ENCODE data around the gene CTAGE15. TPM values are rescaled to one million over a fixed set of nuclear protein-coding genes. Genes with fewer than 3 reads are reported as not detected.
"Not testable (repeated sequence)": the region's sequence is repeated elsewhere in the genome, so short reads cannot be mapped to it uniquely, and the experiment has no call there.

The CTAGE15 gene, protein sequence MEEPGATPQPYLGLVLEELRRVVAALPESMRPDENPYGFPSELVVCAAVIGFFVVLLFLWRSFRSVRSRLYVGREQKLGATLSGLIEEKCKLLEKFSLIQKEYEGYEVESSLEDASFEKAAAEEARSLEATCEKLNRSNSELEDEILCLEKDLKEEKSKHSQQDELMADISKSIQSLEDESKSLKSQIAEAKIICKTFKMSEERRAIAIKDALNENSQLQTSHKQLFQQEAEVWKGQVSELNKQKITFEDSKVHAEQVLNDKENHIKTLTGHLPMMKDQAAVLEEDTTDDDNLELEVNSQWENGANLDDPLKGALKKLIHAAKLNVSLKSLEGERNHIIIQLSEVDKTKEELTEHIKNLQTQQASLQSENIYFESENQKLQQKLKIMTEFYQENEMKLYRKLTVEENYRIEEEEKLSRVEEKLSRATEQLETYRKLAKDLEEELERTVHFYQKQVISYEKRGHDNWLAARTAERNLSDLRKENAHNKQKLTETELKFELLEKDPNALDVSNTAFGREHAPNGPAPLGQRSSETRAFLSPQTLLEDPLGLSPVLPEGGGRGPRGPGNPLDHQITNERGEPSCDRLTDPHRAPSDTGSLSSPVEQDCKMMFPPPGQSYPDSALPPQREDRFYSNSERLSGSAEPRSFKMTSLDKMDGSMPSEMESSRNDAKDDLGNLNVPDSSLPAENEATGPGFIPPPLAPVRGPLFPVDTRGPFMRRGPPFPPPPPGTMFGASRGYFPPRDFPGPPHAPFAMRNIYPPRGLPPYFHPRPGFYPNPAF
- total RNA-seq (ENCODE audit: low replicate concordance): 0.19 and 0.50 TPM in 2 replicates

DNA sequence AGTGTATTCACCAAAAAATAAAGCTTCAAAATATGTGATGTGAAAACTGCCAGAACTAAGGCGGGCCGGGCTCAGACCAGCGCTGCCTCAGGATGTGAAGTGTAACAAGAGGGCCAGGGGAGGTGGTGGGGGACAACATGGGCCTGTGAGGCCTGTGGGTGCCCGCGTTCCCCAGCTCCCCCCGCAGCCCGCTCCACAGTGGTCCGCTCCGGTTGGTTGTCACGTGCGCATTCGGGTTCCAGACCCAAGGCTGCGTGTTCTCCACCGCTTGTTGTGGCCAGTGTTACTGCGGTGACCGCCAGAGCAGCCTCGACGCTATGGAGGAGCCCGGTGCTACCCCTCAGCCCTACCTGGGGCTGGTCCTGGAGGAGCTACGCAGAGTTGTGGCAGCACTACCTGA, at the start of gene CTAGE15:
CTAGE15 (plus strand) TSS at position 301 of the 400 bp plus-strand sequence; CDS start at position 318, 17 bp downstream.
- not testable (repeated sequence) for H3K27me3 Mint-ChIP-seq (ENCODE audit: insufficient read depth, low read depth); H3K27me3 ChIP-seq; H3K36me3 Mint-ChIP-seq; H3K27ac Mint-ChIP-seq; H3K4me3 Mint-ChIP-seq; H4K20me1 ChIP-seq (ENCODE audit: low read depth); H3K4me3 ChIP-seq; H3K4me1 Mint-ChIP-seq; H2AFZ ChIP-seq (replicated peaks); H3K4me2 ChIP-seq; H3K9me3 ChIP-seq (ENCODE audit: low read depth); H3K27ac ChIP-seq; H3K9ac ChIP-seq; DNase-seq (ENCODE audit: low spot score); H3K79me2 ChIP-seq (ENCODE audit: low read depth); H3K4me1 ChIP-seq; H3F3A ChIP-seq (ENCODE audit: low read depth); H3K36me3 ChIP-seq; H3K9me3 Mint-ChIP-seq

DNA sequence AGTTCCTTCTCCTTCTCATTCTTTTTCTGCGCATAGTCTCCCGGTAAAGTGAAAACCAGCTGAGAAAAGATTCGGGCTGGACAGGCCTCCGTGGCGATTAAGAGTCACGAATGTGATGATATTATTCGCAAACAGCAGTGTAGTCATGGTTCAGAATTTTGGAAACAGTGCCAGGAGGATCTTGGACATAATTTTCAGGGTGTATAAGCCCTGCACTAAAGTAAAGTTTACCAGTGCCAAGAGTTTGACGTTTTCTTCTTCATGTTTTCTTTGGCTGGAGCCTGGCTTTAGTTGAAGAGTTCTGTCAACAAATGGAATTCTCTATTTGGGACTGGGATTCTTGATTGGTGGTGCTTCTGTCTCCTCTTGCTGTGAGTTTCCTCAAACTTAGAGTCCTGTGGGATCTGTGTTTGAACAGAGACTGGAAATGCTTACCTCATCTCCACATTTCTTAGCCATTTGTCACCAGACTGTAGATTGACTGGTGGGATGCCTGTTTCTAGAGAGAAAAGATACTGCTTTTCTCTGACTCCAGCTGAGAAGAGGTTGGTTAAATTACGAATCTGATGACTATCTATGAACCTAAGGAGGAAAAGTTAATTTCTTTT, 49.2 kb upstream of the CTAGE15 start:
- not testable (repeated sequence) for H3K27ac ChIP-seq; H3K27me3 Mint-ChIP-seq (ENCODE audit: insufficient read depth, low read depth); H3K4me2 ChIP-seq; DNase-seq (ENCODE audit: low spot score); H3F3A ChIP-seq (ENCODE audit: low read depth); H3K27ac Mint-ChIP-seq; H3K9ac ChIP-seq; H4K20me1 ChIP-seq (ENCODE audit: low read depth); H3K9me3 ChIP-seq (ENCODE audit: low read depth); H3K79me2 ChIP-seq (ENCODE audit: low read depth); H3K4me3 Mint-ChIP-seq; H3K36me3 ChIP-seq; H3K36me3 Mint-ChIP-seq; H2AFZ ChIP-seq (replicated peaks); H3K4me3 ChIP-seq; H3K9me3 Mint-ChIP-seq
- H3K27me3 ChIP-seq: peaks cover 41% of the 10 kb centered on the region
- peaks cover 20% of the 10 kb centered on the region for H3K4me1 Mint-ChIP-seq
- peaks cover 10% of the 10 kb centered on the region for H3K4me1 ChIP-seq

DNA sequence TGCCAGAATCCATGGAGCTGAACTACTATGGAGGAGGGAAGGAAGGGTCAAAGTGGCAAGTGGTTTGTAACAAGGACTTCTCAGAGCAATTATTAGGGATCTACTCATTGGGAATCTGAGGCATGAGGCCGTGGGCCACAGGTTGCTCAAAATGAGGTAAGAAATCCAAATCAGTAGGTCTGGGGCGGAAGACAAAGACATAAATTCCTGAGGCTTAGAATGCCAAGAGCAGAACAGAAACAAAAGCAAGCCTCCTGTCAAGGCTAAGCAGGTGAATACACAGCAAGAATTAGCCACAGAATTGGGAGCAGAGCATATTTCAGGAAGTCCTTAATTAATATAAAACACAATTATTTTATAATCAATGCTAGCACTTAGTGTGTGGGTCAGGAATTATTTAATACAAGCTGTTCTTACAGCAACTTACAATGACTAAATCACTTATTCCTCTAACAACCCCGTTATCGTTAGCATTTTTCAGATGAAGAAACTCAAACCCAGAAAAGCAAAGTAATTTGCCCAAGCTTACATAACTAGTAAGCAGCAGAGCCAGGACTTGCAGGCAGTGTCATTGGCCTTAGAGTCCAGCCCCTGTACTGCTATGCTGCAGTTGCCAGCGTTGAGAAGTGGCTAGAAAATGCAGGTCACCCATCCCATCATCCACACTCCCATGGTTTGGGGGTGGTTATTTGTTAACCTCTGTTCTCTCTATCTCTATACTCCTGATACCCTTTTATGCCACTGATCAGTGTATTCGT, 40.3 kb upstream of the CTAGE15 start:
- not testable (repeated sequence) for H3K4me3 Mint-ChIP-seq, H3K27ac Mint-ChIP-seq

DNA sequence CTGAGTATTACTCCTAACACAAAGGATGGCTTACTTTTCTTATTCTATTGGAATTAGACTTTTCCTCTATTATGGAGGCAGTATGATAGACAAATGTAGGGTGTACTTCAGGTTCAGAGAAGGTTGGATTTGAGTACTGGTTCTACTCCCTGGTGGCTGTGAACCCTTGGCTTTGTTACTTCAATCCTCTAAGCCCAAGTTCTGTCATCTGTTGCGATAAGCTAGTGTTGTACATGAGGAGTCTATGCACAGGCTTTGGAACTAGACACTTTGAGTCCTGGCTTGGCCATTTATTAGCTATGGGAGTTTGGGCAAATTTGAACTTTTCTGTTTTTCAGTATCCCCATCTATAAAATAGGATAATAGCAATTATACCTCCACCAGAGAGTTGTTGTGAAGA, 39.7 kb upstream of the CTAGE15 start:
- H3K36me3 ChIP-seq; H3K9ac ChIP-seq; H3K4me2 ChIP-seq; H3K27ac ChIP-seq; H3F3A ChIP-seq (ENCODE audit: low read depth); H2AFZ ChIP-seq (replicated peaks); H3K9me3 Mint-ChIP-seq; DNase-seq (ENCODE audit: low spot score); H3K27me3 Mint-ChIP-seq (ENCODE audit: insufficient read depth, low read depth); H3K27ac Mint-ChIP-seq; H3K4me3 Mint-ChIP-seq; H3K79me2 ChIP-seq (ENCODE audit: low read depth); H3K4me1 ChIP-seq; H4K20me1 ChIP-seq (ENCODE audit: low read depth); H3K4me3 ChIP-seq; H3K4me1 Mint-ChIP-seq; H3K36me3 Mint-ChIP-seq; H3K27me3 ChIP-seq; H3K9me3 ChIP-seq (ENCODE audit: low read depth): not testable (repeated sequence)

More for the DNA sequence above, 40.3 kb upstream of the CTAGE15 start:
- not testable (repeated sequence) for H3K27ac ChIP-seq; H4K20me1 ChIP-seq (ENCODE audit: low read depth); H3K4me1 Mint-ChIP-seq; H3K9me3 ChIP-seq (ENCODE audit: low read depth); H3F3A ChIP-seq (ENCODE audit: low read depth); H3K36me3 ChIP-seq; H3K27me3 Mint-ChIP-seq (ENCODE audit: insufficient read depth, low read depth); H3K9me3 Mint-ChIP-seq; H3K27me3 ChIP-seq; H3K4me2 ChIP-seq; H3K79me2 ChIP-seq (ENCODE audit: low read depth); H2AFZ ChIP-seq (replicated peaks); H3K9ac ChIP-seq; H3K4me3 ChIP-seq; H3K4me1 ChIP-seq; H3K36me3 Mint-ChIP-seq; DNase-seq (ENCODE audit: low spot score)

DNA sequence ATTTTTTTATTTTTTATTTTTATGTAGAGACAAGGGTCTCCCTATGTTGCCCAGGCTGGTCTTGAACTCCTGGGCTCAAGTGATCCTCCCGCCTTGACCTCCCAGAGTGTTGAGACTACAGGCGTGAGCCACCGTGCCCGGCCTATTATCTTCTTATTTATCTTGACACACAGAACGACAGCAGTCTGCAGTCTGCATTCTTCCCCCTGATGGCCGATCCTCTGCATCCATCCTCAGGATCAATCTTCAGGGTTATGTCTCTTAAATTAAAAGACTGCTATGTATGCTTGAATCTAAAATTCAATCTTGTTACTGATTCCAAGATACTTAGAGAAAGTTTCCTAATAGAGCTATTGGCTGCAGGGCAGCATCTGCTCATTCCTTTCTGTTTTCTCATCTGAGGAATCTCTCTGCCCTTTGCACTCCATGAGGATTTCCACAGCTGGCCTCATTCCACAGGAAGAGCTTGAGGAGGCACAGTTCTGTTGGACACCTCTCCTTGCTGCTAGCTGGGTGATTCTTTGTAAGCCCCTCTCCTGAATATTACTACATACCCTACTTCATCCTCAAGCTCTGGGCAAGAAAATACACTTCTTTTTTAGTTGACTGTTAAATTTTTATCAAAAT, 38.3 kb upstream of the CTAGE15 start:
- H3K36me3 Mint-ChIP-seq: not testable (repeated sequence)

DNA sequence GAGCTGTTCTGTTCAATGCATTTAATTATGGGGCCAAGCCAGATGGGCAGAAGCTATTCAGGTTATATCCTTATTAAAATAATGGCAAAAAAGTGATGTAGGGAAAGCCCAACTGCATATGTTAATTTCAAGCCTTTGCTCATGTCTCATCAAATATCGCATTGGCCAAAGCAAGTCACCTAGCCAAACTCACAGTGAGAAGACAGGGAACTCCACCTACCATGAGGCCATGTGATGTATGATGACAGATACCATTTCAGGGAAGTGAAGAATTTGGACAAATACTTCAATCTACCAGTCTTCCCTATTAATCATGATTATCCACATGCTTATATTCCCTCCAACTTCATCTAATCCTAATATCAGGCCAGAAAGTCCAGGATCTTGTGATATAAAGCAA, 35.2 kb upstream of the CTAGE15 start:
- H3K79me2 ChIP-seq (ENCODE audit: low read depth); H3K9ac ChIP-seq: not testable (repeated sequence)

More for the DNA sequence above, 38.3 kb upstream of the CTAGE15 start:
- H3K27me3 Mint-ChIP-seq (ENCODE audit: insufficient read depth, low read depth); H3K4me3 ChIP-seq; H3F3A ChIP-seq (ENCODE audit: low read depth); H3K4me3 Mint-ChIP-seq; H3K27me3 ChIP-seq; H3K36me3 ChIP-seq; H3K9me3 ChIP-seq (ENCODE audit: low read depth); DNase-seq (ENCODE audit: low spot score); H4K20me1 ChIP-seq (ENCODE audit: low read depth); H2AFZ ChIP-seq (replicated peaks); H3K4me2 ChIP-seq; H3K4me1 Mint-ChIP-seq; H3K4me1 ChIP-seq; H3K79me2 ChIP-seq (ENCODE audit: low read depth); H3K9me3 Mint-ChIP-seq; H3K9ac ChIP-seq; H3K27ac ChIP-seq; H3K27ac Mint-ChIP-seq: not testable (repeated sequence)

DNA sequence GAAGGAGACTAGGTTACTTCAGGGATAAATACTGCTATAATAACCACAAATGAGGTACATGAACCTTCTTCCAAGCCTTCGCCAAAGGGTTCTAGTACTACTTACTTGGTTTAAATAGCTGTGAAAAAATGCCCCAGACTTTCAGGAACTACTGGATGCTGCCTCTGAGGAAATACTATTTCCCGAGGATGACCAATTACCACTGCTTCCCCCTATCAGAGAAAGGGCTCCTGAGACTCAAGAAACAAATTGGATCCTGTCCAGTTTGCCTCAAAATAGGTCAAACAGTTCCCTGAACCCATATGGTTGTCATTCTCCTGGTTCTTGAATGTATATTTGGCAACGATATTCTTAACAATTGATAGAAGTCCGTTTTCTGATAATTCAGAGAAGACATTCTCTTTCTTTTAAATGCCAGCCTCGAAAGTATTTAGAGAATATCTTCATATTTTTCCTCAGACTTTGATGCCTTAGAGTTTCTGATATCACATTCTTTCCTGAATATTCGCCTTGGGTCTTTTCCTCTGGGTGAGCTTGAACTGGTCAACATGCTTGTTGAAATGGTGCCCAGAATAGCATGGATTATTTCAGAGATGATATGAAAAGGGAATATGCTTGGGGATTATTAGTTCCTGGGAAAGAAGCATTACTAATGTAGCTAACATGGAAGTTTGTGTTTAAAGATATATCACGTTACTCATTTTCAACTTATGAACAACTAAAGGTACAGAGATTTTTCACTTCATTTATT, 28.1 kb upstream of the CTAGE15 start:
- H3K9me3 ChIP-seq (ENCODE audit: low read depth): not testable (repeated sequence)

More for the DNA sequence above, 35.2 kb upstream of the CTAGE15 start:
- not testable (repeated sequence) for H2AFZ ChIP-seq (replicated peaks); H3K27me3 Mint-ChIP-seq (ENCODE audit: insufficient read depth, low read depth); H3K4me2 ChIP-seq; H3K4me3 Mint-ChIP-seq; H4K20me1 ChIP-seq (ENCODE audit: low read depth); H3K36me3 ChIP-seq; H3F3A ChIP-seq (ENCODE audit: low read depth); H3K27ac Mint-ChIP-seq; H3K4me1 ChIP-seq; H3K27me3 ChIP-seq; H3K4me1 Mint-ChIP-seq; H3K4me3 ChIP-seq; H3K36me3 Mint-ChIP-seq; H3K27ac ChIP-seq; H3K9me3 Mint-ChIP-seq; H3K9me3 ChIP-seq (ENCODE audit: low read depth); DNase-seq (ENCODE audit: low spot score)

More for the DNA sequence above, 28.1 kb upstream of the CTAGE15 start:
- not testable (repeated sequence) for H3K27ac Mint-ChIP-seq; H3K9me3 Mint-ChIP-seq; H3K27me3 ChIP-seq; H3K36me3 Mint-ChIP-seq; H3K27ac ChIP-seq; H3K4me1 Mint-ChIP-seq; H3K79me2 ChIP-seq (ENCODE audit: low read depth); H3K4me1 ChIP-seq; H2AFZ ChIP-seq (replicated peaks); H4K20me1 ChIP-seq (ENCODE audit: low read depth); H3K27me3 Mint-ChIP-seq (ENCODE audit: insufficient read depth, low read depth); H3K36me3 ChIP-seq; H3K4me3 ChIP-seq; H3K4me2 ChIP-seq; H3K4me3 Mint-ChIP-seq; H3K9ac ChIP-seq; H3F3A ChIP-seq (ENCODE audit: low read depth); DNase-seq (ENCODE audit: low spot score)

Measured in neural progenitor cell (in vitro differentiated cells).